Fibroblast of skin of left biceps (primary cell): ENCODE results near the gene SMARCB1.

ENCODE experiments used
- DNase-seq, 2 experiments: peaks; one replicate each; pipeline ENCODE4 v3.0.0-alpha.2; 2013; ENCODE audit warnings: low read depth in 2 of 2

The SMARCB1 gene

GRCh38 chr22:23786752-23787599 lies at the start of gene SMARCB1:
Gene SMARCB1 (plus strand): TSS chr22:23786966. CDS start chr22:23787170, 204 bp downstream.
- DNase-seq, result peak; percentile 67 to 69

GRCh38 chr22:23737696-23738095 lies 49.1 kb upstream of the SMARCB1 start:
- DNase-seq, result no peak

- DNase-seq, result no peak
Observed at GRCh38 chr22:23742505-23743264, 44.1 kb upstream of the SMARCB1 start.

GRCh38 chr22:23743303-23743705 lies 43.5 kb upstream of the SMARCB1 start:
- DNase-seq, result no peak

GRCh38 chr22:23744001-23744400 lies 42.8 kb upstream of the SMARCB1 start:
- DNase-seq, result no peak

GRCh38 chr22:23744485-23744884 lies 42.3 kb upstream of the SMARCB1 start:
- DNase-seq, result no peak

- no peak for DNase-seq
Observed at GRCh38 chr22:23745791-23746190, 41.0 kb upstream of the SMARCB1 start.

- no peak for DNase-seq
Observed at GRCh38 chr22:23749841-23750301, 36.9 kb upstream of the SMARCB1 start.

- DNase-seq, result no peak
Observed at GRCh38 chr22:23750367-23750713, 36.4 kb upstream of the SMARCB1 start.

- DNase-seq, result peak; percentile 49 to 58
Observed at GRCh38 chr22:23750714-23751440, 35.9 kb upstream of the SMARCB1 start, which contains the start of gene ZNF70. Gene ZNF70 (minus strand): TSS chr22:23751112. CDS start chr22:23745140, 5,972 bp downstream.

- DNase-seq, result no peak
Observed at GRCh38 chr22:23751441-23751996, 35.2 kb upstream of the SMARCB1 start.

- DNase-seq, result no peak
Observed at GRCh38 chr22:23752090-23752691, 34.6 kb upstream of the SMARCB1 start.

- DNase-seq, result no peak
Observed at GRCh38 chr22:23752750-23753149, 34.0 kb upstream of the SMARCB1 start.

GRCh38 chr22:23753385-23753784 lies 33.4 kb upstream of the SMARCB1 start:
- DNase-seq, result no peak

GRCh38 chr22:23754220-23754919 lies 32.4 kb upstream of the SMARCB1 start, which contains the start of gene VPREB3:
Gene VPREB3 (minus strand): TSS chr22:23754425. CDS start chr22:23754363, 62 bp downstream.
- DNase-seq, result no peak

- DNase-seq, result no peak
Observed at GRCh38 chr22:23754980-23755636, 31.7 kb upstream of the SMARCB1 start.

- no peak for DNase-seq
Observed at GRCh38 chr22:23755711-23756110, 31.1 kb upstream of the SMARCB1 start.

- no peak for DNase-seq
Observed at GRCh38 chr22:23756891-23757290, 29.9 kb upstream of the SMARCB1 start.

GRCh38 chr22:23759566-23759965 lies 27.2 kb upstream of the SMARCB1 start:
- no peak for DNase-seq

- no peak for DNase-seq
Observed at GRCh38 chr22:23760056-23760455, 26.7 kb upstream of the SMARCB1 start.
